ENCODE results near the gene CARM1. TPM values are rescaled to one million over a fixed set of nuclear protein-coding genes. Genes with fewer than 3 reads are reported as not detected.
A peak's percentile ranks its signal among the peaks of the same experiment; 100 is the strongest.

CARM1 gene
- total RNA-seq, 1 experiment from 2014 or later = 117 TPM

- Histone ChIP-seq H3K4me3 (ENCODE audit: insufficient read depth, low read depth, low read length) (no peak overlapping the region), H3K36me3 (replicated peaks; ENCODE audit: control insufficient read depth, insufficient read depth, low read length) (no peaks in the 10 kb centered on the region), H3K27me3 (ENCODE audit: control insufficient read depth, insufficient read depth, low read length) (no peaks in the 10 kb centered on the region)
- DNase-seq = no peak
These were observed 24.0 kb downstream of the CARM1 start for GRCh38 chr19:10895363-10895762.

GRCh38 chr19:10895920-10896319, 24.6 kb downstream of the CARM1 start:
- no peaks in the 10 kb centered on the region for H3K27me3 ChIP-seq (ENCODE audit: control insufficient read depth, insufficient read depth, low read length)
- DNase-seq = peak; percentile 79
- H3K4me3 ChIP-seq (ENCODE audit: insufficient read depth, low read depth, low read length) = no peak overlapping the region

GRCh38 chr19:10896851-10897526, 25.6 kb downstream of the CARM1 start:
- Histone ChIP-seq H3K27me3 (ENCODE audit: control insufficient read depth, insufficient read depth, low read length) (no peaks in the 10 kb centered on the region), H3K4me3 (ENCODE audit: insufficient read depth, low read depth, low read length) (no peak overlapping the region), H3K36me3 (replicated peaks; ENCODE audit: control insufficient read depth, insufficient read depth, low read length) (no peaks in the 10 kb centered on the region)
- DNase-seq = no peak

More at GRCh38 chr19:10895920-10896319, 24.6 kb downstream of the CARM1 start:
- no peaks in the 10 kb centered on the region for H3K36me3 ChIP-seq (replicated peaks; ENCODE audit: control insufficient read depth, insufficient read depth, low read length)

GRCh38 chr19:10898633-10899032, 27.3 kb downstream of the CARM1 start:
- no peaks in the 10 kb centered on the region for H3K36me3 ChIP-seq (replicated peaks; ENCODE audit: control insufficient read depth, insufficient read depth, low read length)
- no peak overlapping the region for H3K4me3 ChIP-seq (ENCODE audit: insufficient read depth, low read depth, low read length)
- H3K27me3 ChIP-seq (ENCODE audit: control insufficient read depth, insufficient read depth, low read length) = no peaks in the 10 kb centered on the region
- no peak for DNase-seq

GRCh38 chr19:10899151-10899653, 27.8 kb downstream of the CARM1 start:
- H3K36me3 ChIP-seq (replicated peaks; ENCODE audit: control insufficient read depth, insufficient read depth, low read length) = no peaks in the 10 kb centered on the region
- no peaks in the 10 kb centered on the region for H3K27me3 ChIP-seq (ENCODE audit: control insufficient read depth, insufficient read depth, low read length)
- no peak for DNase-seq

GRCh38 chr19:10907925-10908324, 36.6 kb downstream of the CARM1 start:
- Histone ChIP-seq H3K27me3 (ENCODE audit: control insufficient read depth, insufficient read depth, low read length) (no peaks in the 10 kb centered on the region), H3K36me3 (replicated peaks; ENCODE audit: control insufficient read depth, insufficient read depth, low read length) (peaks cover 20% of the 10 kb centered on the region), H3K4me3 (ENCODE audit: insufficient read depth, low read depth, low read length) (no peak overlapping the region)
- DNase-seq = no peak

More at GRCh38 chr19:10899151-10899653, 27.8 kb downstream of the CARM1 start:
- H3K4me3 ChIP-seq (ENCODE audit: insufficient read depth, low read depth, low read length) = no peak overlapping the region

GRCh38 chr19:10908380-10908960, 37.1 kb downstream of the CARM1 start:
- Histone ChIP-seq H3K4me3 (ENCODE audit: insufficient read depth, low read depth, low read length) (no peak overlapping the region), H3K27me3 (ENCODE audit: control insufficient read depth, insufficient read depth, low read length) (no peaks in the 10 kb centered on the region), H3K36me3 (replicated peaks; ENCODE audit: control insufficient read depth, insufficient read depth, low read length) (peaks cover 20% of the 10 kb centered on the region)
- no peak for DNase-seq

- no peak for DNase-seq
- Histone ChIP-seq H3K4me3 (ENCODE audit: insufficient read depth, low read depth, low read length) (no peak overlapping the region), H3K27me3 (ENCODE audit: control insufficient read depth, insufficient read depth, low read length) (no peaks in the 10 kb centered on the region), H3K36me3 (replicated peaks; ENCODE audit: control insufficient read depth, insufficient read depth, low read length) (peaks cover 24% of the 10 kb centered on the region)
These were observed 40.4 kb downstream of the CARM1 start for GRCh38 chr19:10911579-10912363.

- Histone ChIP-seq H3K36me3 (replicated peaks; ENCODE audit: control insufficient read depth, insufficient read depth, low read length) (peaks cover 23% of the 10 kb centered on the region), H3K4me3 (ENCODE audit: insufficient read depth, low read depth, low read length) (no peak overlapping the region), H3K27me3 (ENCODE audit: control insufficient read depth, insufficient read depth, low read length) (no peaks in the 10 kb centered on the region)
- no peak for DNase-seq
These were observed 41.3 kb downstream of the CARM1 start for GRCh38 chr19:10912619-10913018.

- H3K27me3 ChIP-seq (ENCODE audit: control insufficient read depth, insufficient read depth, low read length) = no peaks in the 10 kb centered on the region
- no peak overlapping the region for H3K4me3 ChIP-seq (ENCODE audit: insufficient read depth, low read depth, low read length)
- peaks cover 21% of the 10 kb centered on the region for H3K36me3 ChIP-seq (replicated peaks; ENCODE audit: control insufficient read depth, insufficient read depth, low read length)
- DNase-seq = no peak
These were observed 42.5 kb downstream of the CARM1 start for GRCh38 chr19:10913716-10914340.

- H3K36me3 ChIP-seq (replicated peaks; ENCODE audit: control insufficient read depth, insufficient read depth, low read length) = peaks cover 28% of the 10 kb centered on the region
- H3K4me3 ChIP-seq (ENCODE audit: insufficient read depth, low read depth, low read length) = no peak overlapping the region
- no peaks in the 10 kb centered on the region for H3K27me3 ChIP-seq (ENCODE audit: control insufficient read depth, insufficient read depth, low read length)
- DNase-seq = no peak
These were observed 44.1 kb downstream of the CARM1 start for GRCh38 chr19:10915130-10916091.

GRCh38 chr19:10916602-10917001, 45.2 kb downstream of the CARM1 start:
- no peak overlapping the region for H3K4me3 ChIP-seq (ENCODE audit: insufficient read depth, low read depth, low read length)
- H3K36me3 ChIP-seq (replicated peaks; ENCODE audit: control insufficient read depth, insufficient read depth, low read length) = peaks cover 22% of the 10 kb centered on the region
- no peaks in the 10 kb centered on the region for H3K27me3 ChIP-seq (ENCODE audit: control insufficient read depth, insufficient read depth, low read length)
- DNase-seq = peak; percentile 33

GRCh38 chr19:10918359-10918758, 47.0 kb downstream of the CARM1 start:
- peaks cover 19% of the 10 kb centered on the region for H3K36me3 ChIP-seq (replicated peaks; ENCODE audit: control insufficient read depth, insufficient read depth, low read length)

More at GRCh38 chr19:10918359-10918758, 47.0 kb downstream of the CARM1 start:
- DNase-seq = no peak
- no peaks in the 10 kb centered on the region for H3K27me3 ChIP-seq (ENCODE audit: control insufficient read depth, insufficient read depth, low read length)
- H3K4me3 ChIP-seq (ENCODE audit: insufficient read depth, low read depth, low read length) = no peak overlapping the region
